Mesodermal cell (in vitro differentiated cells): ENCODE measurements around the gene DIPK1B.
"Not testable (repeated sequence)": the region's sequence is repeated elsewhere in the genome, so short reads cannot be mapped to it uniquely, and the experiment has no call there.

ENCODE experiments used
- H3K27ac ChIP-seq: 2 replicates; pipeline ENCODE4 v1.7.0; 2013; ENCODE audit warnings: mild to moderate bottlenecking, low read depth, low read length, moderate library complexity; ENCODE audit not compliant: severe bottlenecking
- H3K36me3 ChIP-seq: 2 replicates; pipeline ENCODE4 v1.7.1; 2013; ENCODE audit warnings: mild to moderate bottlenecking, low read length, moderate library complexity; ENCODE audit not compliant: control insufficient read depth, insufficient read depth
- H3K4me1 ChIP-seq: one replicate; pipeline ENCODE4 v1.7.1; 2013; ENCODE audit warnings: mild to moderate bottlenecking, low read length; ENCODE audit not compliant: insufficient read depth, control insufficient read depth, poor library complexity, severe bottlenecking
- H3K4me3 ChIP-seq: 2 replicates; pipeline ENCODE4 v1.7.0; 2013; ENCODE audit warnings: low read length, control low read depth, mild to moderate bottlenecking; ENCODE audit not compliant: insufficient read depth, poor library complexity, severe bottlenecking; ENCODE audit errors: extremely low read depth
- H3K9me3 ChIP-seq: 2 replicates; pipeline ENCODE4 v1.7.1; 2013; ENCODE audit warnings: mild to moderate bottlenecking, low read length, moderate library complexity; ENCODE audit not compliant: control insufficient read depth
- WGBS, 2 experiments: methylation state at CpG; one replicate each; pipeline ENCODE4 v1.1.5; 2013; ENCODE audit warnings: missing lambda C conversion rate in 2 of 2; ENCODE audit not compliant: insufficient coverage in 2 of 2; 5-methylcytosine and 5-hydroxymethylcytosine counted together

The DIPK1B gene

DNA sequence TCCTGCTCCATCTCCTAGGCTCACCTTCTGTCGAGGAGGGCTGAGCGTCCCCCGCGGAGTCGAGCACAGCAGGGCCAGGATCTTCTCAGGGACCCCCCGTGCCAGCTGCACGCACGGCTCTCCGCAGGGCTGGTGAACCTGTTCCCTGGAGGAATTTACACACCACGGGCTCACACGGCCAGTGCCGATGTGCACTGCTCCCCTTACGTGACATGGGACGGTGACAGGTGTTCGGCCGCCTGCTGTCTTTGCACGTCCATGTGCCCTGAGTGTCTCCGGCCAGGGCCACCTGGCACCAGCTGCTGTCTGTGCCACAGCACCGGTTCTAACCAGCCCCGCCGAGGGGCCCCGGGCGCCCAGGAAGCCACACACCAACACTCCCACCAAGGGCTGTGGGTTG is 16.4 kb upstream of the DIPK1B start:
- WGBS, 2 experiments: 91 to 93% methylated on average over 16 to 23 of the region's 23 CpGs

DNA sequence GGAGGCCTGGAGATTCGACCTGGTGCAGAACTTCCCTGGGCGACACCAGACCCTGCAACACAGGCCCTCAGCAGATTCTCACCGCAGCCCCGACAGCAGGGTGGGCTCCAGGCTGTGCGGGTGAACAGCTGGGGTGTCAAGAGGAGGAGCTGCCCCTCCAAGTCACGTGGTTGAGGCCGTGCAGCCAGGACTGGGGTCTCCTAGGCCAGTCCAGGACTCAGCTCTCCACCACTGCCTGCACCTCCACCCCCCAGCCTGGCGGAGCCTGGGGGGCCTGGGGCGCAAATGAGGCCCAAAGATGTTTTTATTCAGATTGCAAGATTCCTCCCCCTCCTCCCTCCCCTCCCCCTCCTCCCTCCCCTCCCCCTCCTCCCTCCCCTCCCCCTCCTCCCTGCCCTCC is 15.9 kb upstream of the DIPK1B start:
- H3K27ac ChIP-seq: no peak overlapping the region
- WGBS, 2 experiments: 92% methylated on average over 7 of the region's 9 CpGs
- no peaks in the 10 kb centered on the region for H3K36me3 ChIP-seq

More for the DNA sequence above, 16.4 kb upstream of the DIPK1B start:
- no peak overlapping the region for H3K4me3 ChIP-seq
- H3K27ac ChIP-seq: no peak overlapping the region
- H3K9me3 ChIP-seq: no peaks in the 10 kb centered on the region
- H3K4me1 ChIP-seq: peaks cover 14% of the 10 kb centered on the region
- H3K36me3 ChIP-seq: no peaks in the 10 kb centered on the region

GRCh38 chr9:136697146-136697820 is 15.1 kb upstream of the DIPK1B start:
- WGBS, 2 experiments: 86 to 92% methylated on average over 21 to 23 of the region's 23 CpGs
- Histone ChIP-seq H3K4me1 (peaks cover 20% of the 10 kb centered on the region), H3K4me3 (no peak overlapping the region), H3K9me3 (no peaks in the 10 kb centered on the region), H3K36me3 (no peaks in the 10 kb centered on the region), H3K27ac (no peak overlapping the region)

More for the DNA sequence above, 15.9 kb upstream of the DIPK1B start:
- H3K4me3 ChIP-seq: no peak overlapping the region
- H3K4me1 ChIP-seq: peaks cover 20% of the 10 kb centered on the region
- H3K9me3 ChIP-seq: no peaks in the 10 kb centered on the region

- no peaks in the 10 kb centered on the region for H3K36me3 ChIP-seq
- H3K27ac ChIP-seq: no peak overlapping the region
- no peak overlapping the region for H3K4me3 ChIP-seq
- 91 to 93% methylated on average over 15 to 17 of the region's 20 CpGs for WGBS, 2 experiments
- peaks cover 16% of the 10 kb centered on the region for H3K4me1 ChIP-seq
- H3K9me3 ChIP-seq: no peaks in the 10 kb centered on the region
Observed at GRCh38 chr9:136697821-136698526, 14.4 kb upstream of the DIPK1B start.

DNA sequence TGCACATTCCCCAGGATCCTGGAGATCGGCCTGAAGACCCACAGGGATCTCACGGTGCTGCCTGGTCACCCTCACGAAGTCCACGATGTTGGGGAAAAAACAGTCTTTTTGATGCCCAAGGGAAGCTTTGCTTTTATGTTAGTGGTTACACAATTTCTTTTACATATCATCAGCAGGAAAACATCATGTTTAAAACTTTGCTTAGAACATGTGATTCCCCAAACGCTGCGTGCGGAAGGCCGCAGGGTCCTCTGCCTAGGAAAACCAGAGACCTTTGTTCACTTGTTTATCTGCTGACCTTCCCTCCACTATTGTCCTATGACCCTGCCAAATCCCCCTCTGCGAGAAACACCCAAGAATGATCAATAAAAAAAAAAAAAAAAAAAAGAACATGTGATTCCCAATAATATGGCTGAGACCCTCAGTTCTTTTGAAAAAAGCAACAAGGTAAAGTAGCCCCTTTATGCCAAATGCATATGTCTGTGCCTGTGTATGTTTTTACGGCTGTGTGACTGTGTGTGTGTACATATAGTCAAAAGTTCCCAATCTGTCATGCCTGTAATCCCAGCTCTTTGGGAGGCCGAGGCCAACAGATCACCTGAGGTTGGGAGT is 13.6 kb upstream of the DIPK1B start:
- no peaks in the 10 kb centered on the region for H3K36me3 ChIP-seq
- no peak overlapping the region for H3K27ac ChIP-seq
- WGBS, 2 experiments: 94 to 100% methylated on average over 2 to 4 of the region's 11 CpGs

DNA sequence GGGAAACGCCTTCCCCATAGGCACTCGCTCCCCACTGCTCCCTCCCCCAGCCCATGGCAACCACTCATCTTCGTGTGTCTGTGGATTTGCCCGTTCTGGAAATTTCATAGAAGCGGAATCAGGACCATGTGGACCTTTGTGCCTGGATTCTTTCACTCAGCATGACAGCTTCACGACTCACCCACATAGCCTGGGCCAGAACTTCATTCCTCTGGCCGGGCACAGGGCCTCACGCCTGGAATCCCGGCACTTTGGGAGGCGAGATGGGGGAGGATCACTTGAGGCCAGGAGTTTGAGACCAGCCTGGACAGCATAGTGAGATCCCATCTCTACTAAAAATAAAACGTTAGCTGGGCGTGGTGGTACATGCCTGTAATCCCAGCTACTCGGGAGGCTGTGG is 12.1 kb upstream of the DIPK1B start:
- H3K4me3 ChIP-seq: no peak overlapping the region
- no peaks in the 10 kb centered on the region for H3K36me3 ChIP-seq
- no peaks in the 10 kb centered on the region for H3K9me3 ChIP-seq
- WGBS, 2 experiments: 83 to 89% methylated on average over 10 to 13 of the region's 13 CpGs
- H3K4me1 ChIP-seq: peaks cover 16% of the 10 kb centered on the region
- no peak overlapping the region for H3K27ac ChIP-seq

More for the DNA sequence above, 13.6 kb upstream of the DIPK1B start:
- no peak overlapping the region for H3K4me3 ChIP-seq
- H3K9me3 ChIP-seq: no peaks in the 10 kb centered on the region
- H3K4me1 ChIP-seq: peaks cover 16% of the 10 kb centered on the region

GRCh38 chr9:136700959-136701667 is 11.3 kb upstream of the DIPK1B start:
- Histone ChIP-seq H3K27ac (no peak overlapping the region), H3K4me1 (peaks cover 20% of the 10 kb centered on the region), H3K9me3 (no peaks in the 10 kb centered on the region), H3K36me3 (no peaks in the 10 kb centered on the region), H3K4me3 (no peak overlapping the region)
- 68 to 74% methylated on average over 38 of the region's 38 CpGs for WGBS, 2 experiments

DNA sequence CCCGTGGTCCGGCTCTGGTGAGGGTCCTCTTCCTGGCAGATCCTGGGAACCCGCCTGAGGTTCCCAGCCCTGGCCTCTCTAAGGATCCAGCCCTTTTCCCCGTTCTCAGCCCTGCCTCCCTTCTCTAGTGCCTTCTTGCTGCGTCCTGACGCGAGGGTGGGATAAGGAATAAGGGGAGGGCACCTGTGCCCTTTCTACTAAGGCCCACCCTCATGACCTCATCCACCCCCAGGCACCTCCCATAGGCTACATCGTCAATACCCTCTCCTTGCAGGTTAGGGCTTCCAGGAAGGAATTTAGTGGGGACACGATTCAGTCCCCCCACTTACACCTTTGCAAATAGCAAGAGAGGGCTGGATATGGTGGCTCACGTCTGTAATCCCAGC is 10.7 kb upstream of the DIPK1B start:
- Histone ChIP-seq H3K9me3 (no peaks in the 10 kb centered on the region), H3K36me3 (no peaks in the 10 kb centered on the region), H3K27ac (no peak overlapping the region), H3K4me1 (peaks cover 20% of the 10 kb centered on the region), H3K4me3 (no peak overlapping the region)
- 70 to 83% methylated on average over 3 of the region's 10 CpGs for WGBS, 2 experiments

DNA sequence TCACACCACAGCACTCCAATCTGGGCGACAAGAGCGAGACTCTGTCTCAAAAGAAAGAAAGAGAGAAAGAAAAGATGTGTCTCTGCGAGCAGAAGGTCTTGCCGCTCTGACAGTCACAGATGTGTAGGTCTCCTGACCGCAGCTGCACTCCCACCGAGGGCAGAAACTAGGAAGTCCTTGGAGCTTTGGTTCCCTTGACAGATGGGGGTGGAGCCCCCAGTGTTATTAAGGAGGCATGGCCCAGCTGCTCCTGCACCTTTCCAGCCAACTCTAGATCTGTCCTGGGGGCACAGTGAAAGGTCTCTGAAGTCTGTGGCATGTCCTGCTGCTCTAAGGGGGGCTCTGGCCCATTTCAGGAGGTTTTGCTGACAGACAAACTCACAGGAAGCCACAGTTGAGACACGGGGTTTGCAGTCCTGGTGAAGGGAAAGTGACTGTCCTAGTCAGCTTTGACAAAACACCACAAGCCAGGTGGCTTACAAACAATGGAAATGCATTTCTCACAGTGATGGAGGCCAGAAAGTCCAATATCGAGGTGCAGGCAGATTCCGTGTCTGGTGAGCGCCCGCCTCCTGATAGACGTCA is 9.0 kb upstream of the DIPK1B start:
- Histone ChIP-seq H3K4me3 (no peak overlapping the region), H3K9me3 (no peaks in the 10 kb centered on the region)
- WGBS, 2 experiments: 88 to 92% methylated on average over 10 to 12 of the region's 12 CpGs

GRCh38 chr9:136704741-136705140 is 7.6 kb upstream of the DIPK1B start:
- WGBS, 2 experiments: 88 to 95% methylated on average over 3 to 4 of the region's 8 CpGs
- not testable (repeated sequence) for H3K4me3 ChIP-seq, H3K9me3 ChIP-seq, H3K36me3 ChIP-seq, H3K27ac ChIP-seq
- peaks cover 13% of the 10 kb centered on the region for H3K4me1 ChIP-seq

More for the DNA sequence above, 9.0 kb upstream of the DIPK1B start:
- H3K4me1 ChIP-seq: peaks cover 13% of the 10 kb centered on the region
- H3K27ac ChIP-seq: no peak overlapping the region
- no peaks in the 10 kb centered on the region for H3K36me3 ChIP-seq
